Choroid plexus epithelial cell (primary cell): ENCODE data around the gene ITGB7.
"Not testable (repeated sequence)": the region's sequence is repeated elsewhere in the genome, so short reads cannot be mapped to it uniquely, and the experiment has no call there.

Experiments
- DNase-seq: peaks from one replicate; pipeline ENCODE4 v3.0.0-alpha.2; 2010; ENCODE audit warnings: low read depth
- H3K4me3 ChIP-seq: 2 replicates; pipeline ENCODE4 v1.5.1; 2011; ENCODE audit warnings: low read depth, mild to moderate bottlenecking, control low read depth, low read length, moderate library complexity
- CTCF ChIP-seq: conservative IDR thresholded peaks from 2 replicates; pipeline ENCODE4 v1.5.1; 2011; ENCODE audit warnings: low read depth, mild to moderate bottlenecking, control low read depth, inconsistent platforms, low read length, moderate library complexity

ITGB7 gene

GRCh38 chr12:53170215-53170614, 36.8 kb downstream of the ITGB7 start:
- no peak for DNase-seq
- H3K4me3 ChIP-seq: no peak overlapping the region
- TF ChIP-seq CTCF: no peak

DNA sequence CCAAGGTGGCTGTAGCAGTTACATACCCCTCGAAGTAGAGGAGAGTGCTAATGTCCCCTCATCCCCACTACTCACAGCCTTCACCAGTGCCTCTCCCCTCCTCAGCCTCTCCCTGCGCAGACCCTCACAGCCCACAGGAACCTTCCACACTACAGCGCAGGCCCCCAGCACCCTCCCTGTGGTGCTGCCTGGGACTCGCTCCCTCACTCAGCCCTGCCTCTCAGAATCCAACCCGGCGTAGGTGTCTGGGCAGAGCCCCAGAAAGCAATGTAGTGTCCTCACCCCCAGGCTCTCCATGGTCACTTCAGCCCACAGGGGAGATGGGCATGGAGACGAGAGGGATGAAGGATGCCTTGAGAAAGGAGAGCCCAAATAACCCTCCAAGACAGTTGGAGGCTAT, 37.4 kb downstream of the ITGB7 start:
- H3K4me3 ChIP-seq: no peak overlapping the region
- DNase-seq: no peak
- TF ChIP-seq CTCF: no peak

DNA sequence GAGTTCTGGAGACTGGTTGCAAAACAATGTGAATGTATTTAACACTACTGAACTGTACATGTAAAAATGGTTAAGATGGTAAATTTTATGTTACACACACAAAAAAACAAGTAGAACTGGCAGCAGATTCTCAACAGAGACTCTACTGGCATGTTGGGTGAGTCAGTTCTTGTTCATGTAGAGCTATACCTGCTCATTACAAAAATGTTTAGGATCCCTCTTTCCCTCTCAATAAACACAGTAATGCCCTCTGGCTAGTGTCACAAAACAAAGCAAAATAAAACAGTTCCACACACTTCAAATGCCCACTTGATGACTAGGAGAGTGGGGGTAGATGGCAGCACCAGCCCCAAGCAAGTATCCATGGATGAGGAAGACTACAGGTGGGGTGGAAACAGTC, 40.2 kb downstream of the ITGB7 start:
- no peak overlapping the region for H3K4me3 ChIP-seq
- no peak for TF ChIP-seq CTCF
- no peak for DNase-seq

DNA sequence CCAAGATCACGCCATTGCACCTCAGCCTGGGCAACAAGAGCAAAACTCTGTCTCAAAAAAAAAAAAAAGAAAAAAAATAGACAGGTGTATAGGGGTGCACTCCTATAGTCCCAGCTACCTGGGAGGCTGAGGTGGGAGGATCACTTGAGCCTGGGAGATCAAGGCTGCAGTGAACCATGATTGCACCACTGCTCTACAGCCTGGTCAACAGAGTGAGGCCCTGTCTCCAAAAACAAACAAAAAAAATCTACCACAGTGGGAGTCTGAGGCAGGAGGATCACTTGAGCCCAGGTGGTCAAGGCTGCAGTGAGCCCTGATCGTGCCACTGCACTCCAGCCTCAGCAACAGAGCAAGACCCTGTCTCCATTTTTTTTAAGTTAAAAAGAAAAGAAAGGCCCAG, 44.0 kb downstream of the ITGB7 start:
- not testable (repeated sequence) for DNase-seq, H3K4me3 ChIP-seq

DNA sequence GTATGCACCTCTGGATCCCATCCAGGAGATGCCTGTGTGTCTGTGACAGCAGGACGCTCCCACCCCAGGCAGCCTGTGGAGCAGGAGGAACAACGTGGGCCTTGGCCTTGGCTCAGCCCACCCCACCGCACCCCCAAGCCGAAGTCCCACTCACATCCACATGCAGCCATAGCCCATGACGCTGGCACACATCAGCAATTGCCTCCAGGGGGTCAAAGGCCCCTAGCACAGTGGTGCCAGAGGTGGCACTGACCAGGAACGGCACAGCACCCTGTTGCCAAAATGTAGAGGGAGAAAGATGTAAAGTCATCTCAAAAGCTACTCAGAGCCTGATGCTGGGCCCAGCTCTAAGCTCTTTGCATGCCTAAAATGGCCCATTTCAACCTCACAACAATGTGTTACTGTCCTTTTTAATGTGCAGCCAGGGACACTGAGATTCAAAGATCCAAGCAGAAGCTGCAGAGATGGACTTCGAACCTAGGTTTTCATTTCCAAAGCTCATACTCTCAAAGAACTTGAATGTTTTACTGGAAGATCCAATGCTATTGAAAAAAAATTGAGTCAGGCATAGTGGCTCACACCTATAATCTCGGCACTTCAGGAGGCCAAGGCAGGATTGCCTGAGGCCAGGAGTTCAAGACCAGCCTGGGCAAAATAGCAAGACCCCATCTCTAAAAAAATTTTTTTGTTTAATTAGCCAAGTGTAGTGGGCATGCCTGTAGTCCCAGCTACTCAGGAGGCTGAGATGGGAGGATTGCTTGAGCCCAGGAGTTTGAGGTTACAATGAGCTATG, 45.7 kb downstream of the ITGB7 start:
- no peak for TF ChIP-seq CTCF
- H3K4me3 ChIP-seq: no peak overlapping the region
- DNase-seq: no peak

DNA sequence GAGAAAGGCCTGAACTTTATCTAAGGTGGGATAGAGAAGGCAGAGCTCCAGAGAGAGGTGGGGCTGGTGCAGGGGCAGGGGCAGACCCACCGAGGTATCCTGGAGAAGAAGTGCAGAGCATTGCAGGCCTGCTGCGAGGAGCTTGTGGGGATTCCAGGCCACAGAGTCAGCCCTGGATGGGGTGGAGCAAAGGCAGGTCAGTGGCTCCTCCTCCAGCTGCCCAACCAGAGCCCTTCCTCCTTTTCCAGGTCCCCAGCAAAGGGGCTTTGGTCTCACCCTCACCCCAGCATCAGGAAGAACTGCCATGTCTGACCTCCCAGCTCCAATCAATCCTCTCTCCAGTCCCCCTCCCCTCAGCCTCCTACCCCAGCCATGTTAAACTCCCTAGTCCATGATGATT, 46.4 kb downstream of the ITGB7 start:
- no peak for DNase-seq
- H3K4me3 ChIP-seq: no peak overlapping the region
- TF ChIP-seq CTCF: no peak

GRCh38 chr12:53160000-53160399, 47.1 kb downstream of the ITGB7 start:
- no peak for TF ChIP-seq CTCF
- no peak overlapping the region for H3K4me3 ChIP-seq
- no peak for DNase-seq
